NB4 (cell line): Measurements from ENCODE around the gene METTL26.
A peak's percentile ranks its signal among the peaks of the same experiment; 100 is the strongest.

ENCODE experiments used
- DNase-seq: peaks from one replicate; pipeline ENCODE4 v3.0.0; 2010; ENCODE audit warnings: low read depth
- H3K4me3 ChIP-seq: one replicate; pipeline ENCODE4 v1.5.1; 2011; ENCODE audit warnings: mild to moderate bottlenecking, low read depth, low read length, moderate library complexity
- CTCF ChIP-seq: IDR thresholded peaks from one replicate; pipeline ENCODE4 v1.5.1; 2012; ENCODE audit warnings: low read depth, low read length
- MAX ChIP-seq: IDR thresholded peaks from 2 replicates; pipeline ENCODE4 v1.6.1; 2011; ENCODE audit warnings: low read depth, low read length
- MYC ChIP-seq: IDR thresholded peaks from 2 replicates; pipeline ENCODE4 v1.6.1; 2011; ENCODE audit warnings: low read depth, low read length
- POLR2A ChIP-seq: IDR thresholded peaks from 2 replicates; pipeline ENCODE4 v1.6.1; 2011; ENCODE audit warnings: mild to moderate bottlenecking; ENCODE audit not compliant: insufficient read length; ENCODE audit errors: extremely low read depth

The METTL26 gene

GRCh38 chr16:643050-643368 is 6.9 kb upstream of the METTL26 start:
- no peak for TF ChIP-seq CTCF
- TF ChIP-seq MYC = no peak
- TF ChIP-seq MAX = no peak
- no peak for TF ChIP-seq POLR2A
- no peak for DNase-seq
- H3K4me3 ChIP-seq = peak overlapping the region; percentile 71

- DNase-seq = peak; percentile 82
- H3K4me3 ChIP-seq = peak overlapping the region; percentile 71
Observed at GRCh38 chr16:642189-643049, 6.3 kb upstream of the METTL26 start.

GRCh38 chr16:641326-642188 is 5.5 kb upstream of the METTL26 start, which contains the start of gene MCRIP2:
TSS of gene MCRIP2 (plus strand) at chr16:641828. CDS start at chr16:641992, 164 bp downstream.
- peak; percentile 81 for TF ChIP-seq MYC
- TF ChIP-seq CTCF = no peak
- TF ChIP-seq POLR2A = peak; percentile 74
- TF ChIP-seq MAX = peak; percentile 72
- H3K4me3 ChIP-seq = peak within 1 kb of the TSS; percentile 71
- DNase-seq = peak; percentile 90

More at GRCh38 chr16:642189-643049, 6.3 kb upstream of the METTL26 start:
- TF ChIP-seq CTCF (no peak), POLR2A (peak; percentile 22), MYC (no peak; the same call in 1 of the 2 replicates), MAX (no peak; the same call in 1 of the 2 replicates)

GRCh38 chr16:640614-641013 is 4.5 kb upstream of the METTL26 start:
- TF ChIP-seq POLR2A = no peak
- no peak for TF ChIP-seq CTCF
- TF ChIP-seq MYC = no peak
- TF ChIP-seq MAX = no peak
- DNase-seq = no peak
- H3K4me3 ChIP-seq = no peak overlapping the region

GRCh38 chr16:638836-639235 is 2.7 kb upstream of the METTL26 start:
- TF ChIP-seq MYC (no peak), CTCF (no peak), POLR2A (no peak), MAX (no peak)
- no peak for DNase-seq
- no peak overlapping the region for H3K4me3 ChIP-seq
